B cell (primary cell): ENCODE results near the gene ESRRB. TPM values are rescaled to one million over a fixed set of nuclear protein-coding genes. Genes with fewer than 3 reads are reported as not detected.

Source experiments
- ATAC-seq: fragments of 200-7000 bp; cut with Tn5 transposase; one replicate; pipeline ENCODE4 v1.10.0; 2021; ENCODE audit warnings: low read depth, mild to moderate bottlenecking, moderate number of reproducible peaks, moderate library complexity
- CTCF ChIA-PET: fragments of 350-600 bp; sonication (Branson Sonifier 250); formaldehyde crosslinking; loops from one replicate; lab custom pipeline; 2021; ENCODE audit warnings: antibody characterized with exemption, inconsistent platforms; lab: Charles Lee
- POLR2A ChIA-PET: fragments of 350-600 bp; sonication (Branson Sonifier 250); formaldehyde crosslinking; loops from one replicate; lab custom pipeline; 2021; ENCODE audit warnings: antibody characterized with exemption; lab: Charles Lee
- DNase-seq: peaks from one replicate; pipeline ENCODE4 v3.0.0; 2013
- H2AFZ ChIP-seq: 2 replicates; pipeline ENCODE4 v1.6.1; 2012; ENCODE audit warnings: mild to moderate bottlenecking, low read depth, low read length; ENCODE audit not compliant: insufficient read depth, poor library complexity, severe bottlenecking
- H3K27ac ChIP-seq, 2 donors: 1 replicate in 1 of 2; 2 replicates in 1 of 2; pipeline ENCODE4 v1.5.1; 2012 to 2013; ENCODE audit warnings: low read length in 2 of 2, mild to moderate bottlenecking in 2 of 2, moderate library complexity in 1 of 2
- H3K27me3 ChIP-seq, 4 experiments: fragments of 200-600 bp in 1 of 4; sonication (generic) in 1 of 4; replicated peaks in 1 of 4; 1 replicate in 2 of 4; 2 replicates in 2 of 4; pipeline versions ENCODE4 v1.6.1 to v1.7.0; 2013 to 2016; ENCODE audit warnings: low read length in 3 of 4, mild to moderate bottlenecking in 2 of 4, mixed read lengths in 1 of 4, moderate library complexity in 1 of 4; ENCODE audit not compliant: insufficient read depth in 4 of 4, control insufficient read depth in 3 of 4; ENCODE audit errors: control extremely low read depth in 1 of 4
- H3K36me3 ChIP-seq, 2 experiments: replicated peaks in 1 of 2; 1 replicate in 1 of 2; 2 replicates in 1 of 2; pipeline versions ENCODE4 v1.6.1 to v1.7.1; 2013; ENCODE audit warnings: low read length in 1 of 2; ENCODE audit not compliant: insufficient read depth in 2 of 2, control insufficient read depth in 1 of 2; ENCODE audit errors: control extremely low read depth in 1 of 2, extremely low read depth in 1 of 2
- H3K4me1 ChIP-seq, 2 donors: fragments of 200-600 bp in 1 of 2; sonication (generic) in 1 of 2; 1 replicate in 1 of 2; 2 replicates in 1 of 2; pipeline versions ENCODE4 v1.5.1 to v1.6.1; 2013 to 2017; ENCODE audit warnings: low read length in 2 of 2; ENCODE audit not compliant: control insufficient read depth in 2 of 2, insufficient read depth in 2 of 2
- H3K4me2 ChIP-seq: replicated peaks from 2 replicates; pipeline ENCODE3; 2012; ENCODE audit warnings: mild to moderate bottlenecking, low read depth, low read length; ENCODE audit not compliant: poor library complexity, severe bottlenecking
- H3K4me3 ChIP-seq, 5 experiments: fragments of 200-600 bp in 1 of 5; sonication (generic) in 1 of 5; 1 replicate in 3 of 5; 2 replicates in 2 of 5; pipeline versions ENCODE4 v1.5.1 to v1.7.0; 2011 to 2016; ENCODE audit warnings: low read length in 4 of 5, mild to moderate bottlenecking in 4 of 5, low read depth in 2 of 5, control low read depth in 1 of 5, moderate library complexity in 1 of 5; ENCODE audit not compliant: insufficient read depth in 1 of 5; ENCODE audit errors: control extremely low read depth in 1 of 5, extremely low read depth in 1 of 5
- H3K79me2 ChIP-seq: fragments of 200-600 bp; sonication (generic); one replicate; pipeline ENCODE4 v1.6.0; 2016; ENCODE audit warnings: low read length; ENCODE audit not compliant: control insufficient read depth, insufficient read depth
- H3K9ac ChIP-seq: fragments of 200-600 bp; sonication (generic); 2 replicates; pipeline ENCODE4 v1.6.1; 2017; ENCODE audit warnings: mild to moderate bottlenecking, low read length, moderate library complexity
- H3K9me3 ChIP-seq, 3 donors: one replicate each; pipeline versions ENCODE4 v1.6.1 to v1.7.1; 2013; ENCODE audit warnings: low read length in 2 of 3; ENCODE audit not compliant: control insufficient read depth in 2 of 3, insufficient read depth in 1 of 3; ENCODE audit errors: control extremely low read depth in 1 of 3
- H4K20me1 ChIP-seq: 2 replicates; pipeline ENCODE4 v1.6.0; 2012; ENCODE audit warnings: mild to moderate bottlenecking, low read length; ENCODE audit not compliant: insufficient read depth, control insufficient read depth, poor library complexity, severe bottlenecking
- H3K27ac Mint-ChIP-seq: one replicate; pipeline ENCODE4 v1.8.0; 2021; ENCODE audit warnings: mixed read lengths
- H3K27me3 Mint-ChIP-seq: one replicate; pipeline ENCODE4 v1.8.0; 2021; ENCODE audit warnings: mixed read lengths
- H3K4me1 Mint-ChIP-seq: one replicate; pipeline ENCODE4 v1.8.0; 2021; ENCODE audit warnings: mixed read lengths
- H3K4me3 Mint-ChIP-seq: one replicate; pipeline ENCODE4 v1.8.0; 2021; ENCODE audit warnings: mixed read lengths
- H3K9me3 Mint-ChIP-seq: one replicate; pipeline ENCODE4 v1.8.0; 2022; ENCODE audit warnings: mixed read lengths; ENCODE audit not compliant: insufficient read depth
- CTCF ChIP-seq: fragments of 200-600 bp; IDR thresholded peaks from one replicate; pipeline ENCODE4 v1.8.0; 2022; ENCODE audit warnings: antibody characterized with exemption, mild to moderate bottlenecking
- EZH2 ChIP-seq: IDR thresholded peaks from 2 replicates; pipeline ENCODE4 v1.6.1; 2012; ENCODE audit warnings: borderline replicate concordance, low read depth, mild to moderate bottlenecking, moderate library complexity, low read length; ENCODE audit not compliant: insufficient read depth, poor library complexity, severe bottlenecking
- WGBS: methylation state at CpG from one replicate; pipeline ENCODE4 v1.1.5; 2013; ENCODE audit warnings: missing lambda C conversion rate; ENCODE audit not compliant: insufficient coverage; 5-methylcytosine and 5-hydroxymethylcytosine counted together
- intact Hi-C: fragments of 100-400 bp; cut with micrococcal nuclease; formaldehyde crosslinking; loops from one replicate; pipeline ENCODE4 v1.10.0; 2022
- polyA plus RNA-seq: library from polyadenylated mRNA; depleted of rRNA; stranded (reverse); fragments of >200 nt; gene quantifications from 2 replicates; pipeline ENCODE4 v1.2.3, GENCODE V29; 2012
- total RNA-seq, 2 donors: library from RNA; stranded (reverse); fragments of 120-200 nt in 1 of 2; gene quantifications; 1 replicate in 1 of 2; 2 replicates in 1 of 2; pipeline versions ENCODE4 v1.2.3 to v1.2.4, GENCODE V29; 2013 to 2022

The ESRRB gene
- total and polyA plus RNA-seq, 2 donors (not counting 1 experiment from before 2014, with no cell fraction given): 0.13 TPM; not detected in 1

- Histone ChIP-seq H2AFZ (no peak overlapping the region), H3K4me1 (no peaks in the 10 kb centered on the region), H3K4me3 (no peak overlapping the region), H3K9me3 (no peaks in the 10 kb centered on the region), H3K36me3 (no peaks in the 10 kb centered on the region), H3K9ac (no peak overlapping the region), H3K79me2 (no peaks in the 10 kb centered on the region), H3K27me3 (peaks cover 0 to 12% (median 0%) of the 10 kb centered on the region in 4 experiments), H4K20me1 (no peaks in the 10 kb centered on the region), H3K4me2 (no peak overlapping the region), H3K27ac (no peak overlapping the region)
- H3K4me3 Mint-ChIP-seq: no peak overlapping the region
- ChIA-PET CTCF (no interaction called here), POLR2A (no interaction called here)
- WGBS: 45% methylated on average over 3 of the region's 6 CpGs
- H3K9me3 Mint-ChIP-seq: no peaks in the 10 kb centered on the region
- intact Hi-C loops: no loop called here
- no peaks in the 10 kb centered on the region for H3K4me1 Mint-ChIP-seq
- H3K27ac Mint-ChIP-seq: no peak overlapping the region
- H3K27me3 Mint-ChIP-seq: peaks cover 37% of the 10 kb centered on the region
- TF ChIP-seq CTCF (no peak), EZH2 (no peak)
- DNase-seq: no peak
- ATAC-seq: no peak
These were observed 138.5 kb downstream of the ESRRB start for GRCh38 chr14:76514213-76514998.

GRCh38 chr14:76516884-76517283, 140.9 kb downstream of the ESRRB start:
- Histone ChIP-seq H3K4me2 (no peak overlapping the region), H3K4me3 (no peak overlapping the region), H3K9me3 (peaks cover 0 to 3% (median 0%) of the 10 kb centered on the region in 3 donors), H3K27ac (no peak overlapping the region), H3K27me3 (peaks cover 0 to 12% (median 0%) of the 10 kb centered on the region in 4 experiments), H3K9ac (no peak overlapping the region), H3K79me2 (no peaks in the 10 kb centered on the region), H4K20me1 (no peaks in the 10 kb centered on the region), H2AFZ (no peak overlapping the region), H3K4me1 (no peaks in the 10 kb centered on the region), H3K36me3 (no peaks in the 10 kb centered on the region)
- Mint-ChIP-seq H3K4me1 (no peaks in the 10 kb centered on the region), H3K27ac (no peak overlapping the region), H3K27me3 (peaks cover 28% of the 10 kb centered on the region), H3K9me3 (no peaks in the 10 kb centered on the region), H3K4me3 (no peak overlapping the region)
- TF ChIP-seq CTCF (no peak), EZH2 (no peak)
- WGBS: 74% methylated on average over 2 of the region's 3 CpGs
- DNase-seq: no peak
- intact Hi-C loops: no loop called here
- CTCF ChIA-PET: no interaction called here
- no peak for ATAC-seq
- POLR2A ChIA-PET: no interaction called here
